ENCODE measurements around the gene PCP4L1. TPM values are rescaled to one million over a fixed set of nuclear protein-coding genes. Genes with fewer than 3 reads are reported as not detected.
"Not testable (repeated sequence)": the region's sequence is repeated elsewhere in the genome, so short reads cannot be mapped to it uniquely, and the experiment has no call there.

The PCP4L1 gene
- total RNA-seq, result 1.8 TPM

DNA sequence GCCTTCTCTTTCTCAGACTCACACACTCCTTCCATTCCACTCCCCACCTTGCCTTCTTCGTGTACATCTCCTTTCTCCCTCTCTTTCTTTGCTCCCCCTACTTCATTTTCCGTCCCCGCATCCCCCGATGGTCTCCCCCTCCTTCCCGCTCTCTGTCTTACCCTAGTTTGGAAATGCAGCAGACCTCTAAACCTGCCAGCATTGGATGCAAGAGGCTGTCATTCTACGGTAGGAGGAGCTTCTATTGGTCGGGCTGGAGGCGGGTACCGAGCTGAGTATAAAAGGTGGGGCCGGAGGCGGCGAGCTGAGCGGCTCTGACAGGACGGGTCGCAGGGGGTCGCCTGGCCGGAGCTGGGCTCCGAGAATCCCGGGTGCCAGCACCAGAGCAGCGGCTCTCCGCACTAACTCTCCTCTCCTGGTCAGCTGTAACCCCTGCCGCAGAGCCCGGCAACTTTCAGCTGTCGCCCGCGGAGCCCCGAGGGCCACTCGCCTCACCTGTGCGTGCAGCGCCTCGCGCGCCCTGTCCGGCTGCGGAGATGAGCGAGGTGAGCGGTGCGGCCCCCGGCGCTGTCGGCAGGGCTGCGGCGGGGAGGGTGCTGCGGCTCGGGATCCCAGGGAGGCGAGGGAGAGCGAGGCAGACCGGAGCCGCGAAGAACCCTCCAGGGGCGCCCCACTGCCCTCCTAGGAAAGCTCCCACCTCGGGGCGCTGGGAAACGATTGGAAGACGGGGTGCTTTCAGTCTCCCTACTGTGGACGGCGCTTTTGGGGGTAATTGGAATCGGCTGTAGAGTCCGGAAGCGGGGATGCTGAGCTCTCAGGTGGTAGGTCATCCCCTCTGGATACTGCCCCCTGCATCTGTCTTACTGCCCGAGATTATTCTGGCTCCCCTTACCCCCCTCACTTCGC, at the start of gene PCP4L1:
Gene PCP4L1 (plus strand): TSS at position 307 of the 906 bp plus-strand sequence. CDS start 230 bp downstream, at position 537.
- DNase-seq, result peak; percentile 22

- peak; percentile 39 for DNase-seq
Observed at GRCh38 chr1:161209790-161210409, 48.6 kb upstream of the PCP4L1 start.

DNA sequence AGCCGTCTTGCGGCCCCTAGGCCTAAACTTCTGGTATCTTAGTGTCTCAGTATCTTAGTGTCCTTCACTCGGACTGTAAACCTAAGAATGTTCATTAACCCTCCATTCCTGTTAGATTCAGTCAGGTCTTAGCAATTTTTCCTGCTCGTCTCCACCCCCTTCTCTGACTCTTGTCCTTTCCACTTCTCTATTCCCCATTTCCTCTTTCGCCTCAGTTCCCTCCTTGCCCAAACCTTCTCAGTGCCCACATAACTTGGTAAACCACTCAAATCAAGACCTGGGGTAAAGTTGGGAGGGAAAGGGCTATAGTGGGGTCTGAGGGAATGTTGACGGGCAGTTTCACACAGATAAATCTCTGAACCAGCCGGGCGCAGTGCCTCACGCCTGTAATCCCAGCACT, 44.2 kb upstream of the PCP4L1 start:
- no peak for DNase-seq

DNA sequence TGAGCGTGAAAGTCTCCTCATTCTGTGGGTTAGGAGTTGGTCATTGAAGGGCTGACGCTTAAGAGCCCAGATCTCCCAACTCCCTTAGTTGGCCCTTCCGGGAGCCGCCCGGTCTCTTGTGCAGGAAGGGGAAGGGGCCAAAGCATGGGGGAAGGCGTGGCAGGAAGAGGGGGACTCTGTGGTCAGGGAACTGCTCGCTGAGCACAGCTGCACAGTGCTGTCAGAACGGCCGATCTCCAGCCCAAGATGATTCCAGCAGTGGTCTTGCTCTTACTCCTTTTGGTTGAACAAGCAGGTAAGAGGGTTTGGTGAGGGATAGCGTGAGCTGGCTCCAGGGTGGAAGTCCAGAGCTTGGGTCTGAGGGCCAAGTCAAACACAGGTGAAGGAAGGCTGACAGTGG, 43.5 kb upstream of the PCP4L1 start, which contains the start of gene FCER1G:
Gene FCER1G (plus strand): TSS at position 220 of the 400 bp plus-strand sequence. CDS start 27 bp downstream, at position 247.
- no peak for DNase-seq

DNA sequence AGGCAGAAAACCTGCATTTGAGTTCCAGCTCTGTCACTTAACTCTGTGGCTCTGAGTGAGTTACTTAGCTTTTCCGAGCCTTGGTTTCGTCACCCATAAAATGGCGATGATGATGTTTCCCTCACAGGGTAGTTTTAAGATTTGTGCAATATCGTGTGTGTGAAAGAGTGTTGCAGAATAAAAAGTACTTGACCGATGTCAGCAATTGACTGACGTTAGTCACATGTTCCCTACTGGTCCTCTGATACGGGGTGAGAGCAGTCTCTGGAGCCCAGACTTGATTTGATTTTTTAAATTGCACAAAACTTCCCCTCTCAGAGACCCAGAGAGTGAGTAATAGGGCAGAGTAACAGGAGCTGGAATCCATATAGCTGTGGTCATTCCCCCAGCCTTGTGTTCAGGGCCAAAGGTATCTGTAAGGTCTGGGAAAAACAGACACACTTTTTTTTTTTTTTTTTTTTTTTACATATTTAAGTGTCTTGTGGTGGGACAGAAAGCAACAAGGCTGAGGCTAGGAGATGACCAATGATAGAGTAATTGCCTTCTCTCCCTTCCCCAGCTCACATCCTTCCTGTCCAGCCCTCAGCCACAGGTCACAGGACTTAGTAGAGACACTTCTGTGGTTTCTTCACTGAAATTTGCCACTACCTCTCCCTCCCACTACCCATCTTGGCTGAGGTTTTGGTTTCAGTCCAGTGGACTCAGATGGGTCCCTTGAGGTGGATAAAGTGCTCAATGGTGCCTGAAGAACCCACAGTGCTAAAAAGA, 41.4 kb upstream of the PCP4L1 start:
- no peak for DNase-seq

DNA sequence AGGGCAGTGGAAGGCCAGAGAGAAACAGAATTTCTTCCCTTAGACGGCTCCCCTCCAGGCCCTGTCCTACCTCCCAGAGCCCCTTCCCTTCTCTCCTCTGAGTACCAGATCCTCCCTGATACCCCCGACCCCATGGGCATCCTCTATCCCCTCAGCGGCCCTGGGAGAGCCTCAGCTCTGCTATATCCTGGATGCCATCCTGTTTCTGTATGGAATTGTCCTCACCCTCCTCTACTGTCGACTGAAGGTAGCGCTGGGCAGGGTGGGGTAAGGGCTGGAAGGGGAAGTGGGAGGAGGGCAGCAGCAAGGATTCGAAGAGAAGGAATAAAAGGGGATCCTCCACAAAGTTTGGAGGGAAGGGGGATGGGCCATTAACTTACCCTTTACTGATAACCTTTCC, 40.7 kb upstream of the PCP4L1 start:
- DNase-seq, result no peak

DNA sequence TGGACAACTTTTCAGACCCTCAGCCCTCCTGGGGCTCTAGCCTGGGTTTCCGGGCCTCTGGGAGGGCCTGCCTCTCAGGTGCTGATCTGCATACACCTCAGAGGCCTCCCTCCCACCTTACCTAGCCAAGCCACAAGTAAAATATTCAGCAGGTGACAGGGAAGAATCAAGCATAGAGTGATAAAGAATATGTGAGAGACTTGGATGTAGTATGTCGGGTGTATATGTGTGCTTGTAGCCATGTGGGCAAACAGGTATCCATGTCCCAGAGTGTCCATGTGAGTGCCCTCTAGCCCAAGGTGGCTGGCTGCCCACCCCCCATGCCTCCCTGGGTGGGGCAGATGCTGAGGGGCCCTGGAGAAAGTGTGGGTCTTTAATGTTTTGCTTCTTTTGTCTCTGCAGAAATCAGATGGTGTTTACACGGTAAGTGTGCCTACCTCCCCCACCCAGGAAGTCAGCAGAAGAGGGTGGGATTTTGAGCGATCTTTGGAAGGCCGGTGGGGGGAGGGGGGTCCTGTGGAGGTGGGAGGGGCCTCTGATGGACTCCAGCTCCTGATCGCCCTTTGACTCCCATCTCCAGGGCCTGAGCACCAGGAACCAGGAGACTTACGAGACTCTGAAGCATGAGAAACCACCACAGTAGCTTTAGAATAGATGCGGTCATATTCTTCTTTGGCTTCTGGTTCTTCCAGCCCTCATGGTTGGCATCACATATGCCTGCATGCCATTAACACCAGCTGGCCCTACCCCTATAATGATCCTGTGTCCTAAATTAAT, 40.1 kb upstream of the PCP4L1 start:
- DNase-seq, result no peak

DNA sequence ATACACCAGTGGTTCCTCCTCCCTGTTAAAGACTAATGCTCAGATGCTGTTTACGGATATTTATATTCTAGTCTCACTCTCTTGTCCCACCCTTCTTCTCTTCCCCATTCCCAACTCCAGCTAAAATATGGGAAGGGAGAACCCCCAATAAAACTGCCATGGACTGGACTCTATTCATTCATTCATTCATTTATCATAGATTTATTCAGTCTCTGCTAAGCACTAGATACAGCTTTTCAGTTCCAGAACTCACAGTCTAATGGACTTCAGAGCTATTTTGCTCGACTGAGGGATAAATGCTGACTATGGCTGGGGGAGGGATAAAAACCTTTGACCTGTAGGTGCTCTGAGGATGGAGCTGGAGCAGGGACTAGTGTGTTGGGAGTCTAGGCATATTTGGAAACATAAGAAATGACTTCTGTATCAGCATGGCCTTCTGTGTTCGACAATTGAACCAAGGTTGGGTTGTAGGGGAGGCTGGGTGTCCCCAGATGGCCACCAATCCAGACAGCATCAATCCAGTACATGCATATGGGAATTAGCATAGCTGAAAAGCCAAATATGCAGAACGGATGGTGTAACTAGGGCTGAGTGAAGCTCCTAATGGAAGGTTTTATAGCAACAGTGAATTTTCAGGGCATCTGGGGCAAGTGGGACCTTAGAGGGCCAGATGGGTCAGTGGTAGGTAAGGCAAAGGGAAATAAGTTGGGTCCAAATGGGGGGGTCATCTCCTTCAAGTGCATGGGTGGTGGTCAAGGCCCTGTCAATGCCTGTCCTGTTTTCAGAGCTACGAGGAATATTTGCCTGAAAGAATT, 39.3 kb upstream of the PCP4L1 start:
- no peak for DNase-seq

GRCh38 chr1:161220002-161220401, 38.5 kb upstream of the PCP4L1 start:
- DNase-seq, result no peak

DNA sequence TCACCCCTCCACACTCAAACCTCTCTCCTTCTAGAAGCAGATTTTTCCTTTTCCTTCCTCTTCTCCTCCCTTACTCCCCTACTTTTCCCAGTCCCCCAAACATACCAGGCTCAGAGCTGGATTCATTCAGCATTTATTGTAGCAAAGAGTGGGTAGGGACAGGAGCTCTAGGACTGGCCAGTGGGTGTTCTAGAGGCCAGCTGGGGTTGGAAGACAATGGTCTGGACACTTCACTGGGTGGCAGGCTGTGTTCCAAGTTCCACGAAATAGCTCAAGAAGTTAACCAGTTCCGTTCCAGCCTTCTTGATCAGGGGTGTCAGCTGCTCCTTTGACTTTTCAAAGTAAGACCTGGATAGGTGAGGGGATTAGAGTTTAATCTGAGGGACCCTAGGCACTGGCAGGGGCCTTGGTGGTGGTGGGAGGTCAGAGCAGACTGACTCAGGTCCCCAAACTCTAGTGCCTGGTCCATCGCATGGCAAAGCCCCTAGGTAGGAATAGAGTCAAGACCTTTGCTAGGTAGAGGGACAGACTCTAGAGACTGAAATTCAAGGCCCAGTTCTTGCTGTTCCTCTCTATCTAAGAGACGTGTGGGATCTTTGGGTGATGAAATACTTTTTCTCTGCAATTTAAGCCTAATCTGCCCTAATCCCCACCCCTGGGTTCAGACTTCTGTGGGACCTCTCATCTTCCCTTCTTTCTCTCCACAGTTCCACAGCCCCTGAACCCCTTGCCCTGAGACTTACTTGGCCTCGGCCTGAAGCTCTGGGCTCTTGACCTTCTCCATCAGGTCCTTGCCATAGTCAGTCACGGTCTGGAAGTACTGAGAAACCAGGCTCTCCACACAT, 36.1 kb upstream of the PCP4L1 start:
- DNase-seq, result no peak

DNA sequence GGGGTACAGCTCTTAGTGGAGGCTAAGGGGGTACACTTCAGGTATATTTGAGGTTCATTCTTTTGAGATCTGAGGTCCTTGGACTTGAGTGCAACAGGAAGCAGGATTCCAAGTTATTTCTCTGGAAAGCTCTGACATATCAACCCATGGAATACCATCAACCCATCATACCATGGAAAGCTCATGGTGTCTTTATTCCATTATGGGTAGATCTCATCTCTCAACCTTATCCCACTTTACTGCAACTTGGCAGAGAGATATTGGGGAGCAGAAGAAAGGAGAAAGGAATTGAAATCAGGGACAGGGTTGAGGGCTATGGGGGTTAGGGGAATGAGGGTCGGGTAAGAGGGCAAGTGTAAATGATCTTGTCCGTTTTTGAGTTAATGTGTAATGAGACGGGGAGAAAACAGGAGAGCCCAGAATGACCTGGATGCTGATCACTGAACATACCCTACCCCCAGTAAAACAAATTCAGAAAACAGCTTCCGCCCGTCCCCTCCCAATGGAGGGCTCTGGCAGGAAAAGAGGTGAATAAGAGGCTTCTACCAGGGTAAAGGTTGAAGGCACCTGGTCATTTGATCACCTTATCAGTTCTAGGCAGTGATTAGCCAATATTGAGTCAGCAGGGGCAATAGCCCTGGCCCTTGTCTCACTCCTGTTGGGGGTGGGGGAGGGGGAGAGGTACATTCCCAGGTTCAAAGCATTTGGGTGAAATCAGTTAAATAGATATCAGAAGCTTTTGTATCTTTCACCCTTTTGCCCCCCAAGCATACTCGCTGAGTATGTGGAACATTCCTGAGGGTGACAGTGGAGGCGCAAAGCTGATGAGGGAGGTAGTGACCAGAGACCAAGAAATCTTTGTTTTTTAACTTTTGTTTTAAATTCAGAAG, 34.5 kb upstream of the PCP4L1 start:
- DNase-seq, result no peak

- DNase-seq, result not testable (repeated sequence)
Observed at GRCh38 chr1:161224695-161225087, 33.9 kb upstream of the PCP4L1 start.

DNA sequence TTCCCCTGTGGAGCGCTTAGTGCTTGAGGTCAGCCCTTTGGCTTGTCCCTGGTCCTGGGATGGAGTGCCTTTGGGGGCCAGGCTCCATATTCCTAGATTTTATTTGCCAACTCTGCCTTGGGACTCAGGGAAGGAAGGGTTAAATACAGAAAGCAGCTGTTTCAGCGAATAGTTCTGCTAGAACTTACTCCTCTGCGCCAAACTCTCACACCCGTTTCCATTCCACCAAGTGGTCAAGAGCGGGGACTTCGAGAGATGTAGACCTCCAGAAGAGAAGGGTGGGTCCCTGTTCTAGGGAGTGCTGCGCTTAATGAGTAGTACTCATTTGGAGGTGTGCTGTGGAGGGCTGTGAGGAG, 33.4 kb upstream of the PCP4L1 start:
- DNase-seq, result no peak

DNA sequence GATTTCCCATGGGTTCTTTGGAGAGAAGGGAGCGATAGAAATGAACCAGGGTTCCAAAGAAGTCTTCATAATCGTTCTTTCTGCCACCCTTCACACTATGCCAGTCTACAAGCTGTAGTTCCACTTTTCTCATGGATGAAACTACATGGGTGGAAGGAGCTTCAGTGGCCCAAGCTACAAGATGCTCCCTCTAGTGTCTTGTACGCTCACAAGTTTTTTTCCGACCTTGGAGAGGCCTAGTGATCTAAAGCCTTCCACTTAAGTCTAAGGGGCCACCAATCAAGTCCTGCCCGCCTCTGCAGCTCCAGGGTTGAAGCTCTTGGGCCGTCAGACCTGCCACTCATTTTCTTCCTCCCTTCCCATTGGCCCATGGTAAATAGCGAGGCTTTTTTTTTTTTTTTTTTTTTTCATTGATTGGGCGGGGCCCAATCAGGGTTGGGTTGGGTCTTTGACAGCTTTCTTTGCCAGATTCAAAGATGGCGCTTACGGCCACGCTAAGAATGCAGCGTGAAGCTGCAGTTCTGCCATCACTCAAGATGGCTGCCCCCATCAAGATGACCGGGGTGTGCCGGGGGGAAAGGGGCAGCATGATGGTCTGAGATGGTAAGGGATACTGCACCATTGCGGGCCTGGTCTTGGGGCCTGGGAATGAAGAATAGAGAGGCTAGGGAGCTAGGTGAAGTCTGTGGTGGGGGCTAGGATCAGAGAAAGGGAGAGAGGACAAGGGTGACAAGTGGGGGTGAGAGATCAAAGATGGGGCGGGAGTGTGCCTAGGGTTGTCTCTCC, 32.8 kb upstream of the PCP4L1 start, which contains the start of gene TOMM40L:
Gene TOMM40L (plus strand): TSS at position 527 of the 786 bp plus-strand sequence. CDS start 430 bp downstream, outside the sequence.
- DNase-seq, result peak; percentile 99

DNA sequence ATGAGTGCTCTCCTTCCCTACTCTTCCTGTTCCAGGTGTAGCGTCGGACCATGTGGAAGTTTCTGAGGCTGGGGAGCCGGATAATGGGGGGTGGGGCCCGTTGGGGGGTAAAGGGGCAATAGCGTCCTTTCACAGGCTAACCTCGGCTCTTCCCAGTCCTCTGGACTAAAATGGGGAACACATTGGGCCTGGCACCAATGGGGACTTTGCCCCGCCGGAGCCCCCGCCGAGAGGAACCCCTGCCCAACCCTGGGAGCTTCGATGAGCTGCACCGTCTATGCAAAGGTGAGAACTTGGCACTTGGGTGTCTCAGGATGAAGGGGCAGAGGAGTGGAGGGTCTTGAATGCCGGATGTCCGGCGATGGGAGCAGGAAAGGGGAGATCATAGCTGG, 32.2 kb upstream of the PCP4L1 start:
- DNase-seq, result no peak

DNA sequence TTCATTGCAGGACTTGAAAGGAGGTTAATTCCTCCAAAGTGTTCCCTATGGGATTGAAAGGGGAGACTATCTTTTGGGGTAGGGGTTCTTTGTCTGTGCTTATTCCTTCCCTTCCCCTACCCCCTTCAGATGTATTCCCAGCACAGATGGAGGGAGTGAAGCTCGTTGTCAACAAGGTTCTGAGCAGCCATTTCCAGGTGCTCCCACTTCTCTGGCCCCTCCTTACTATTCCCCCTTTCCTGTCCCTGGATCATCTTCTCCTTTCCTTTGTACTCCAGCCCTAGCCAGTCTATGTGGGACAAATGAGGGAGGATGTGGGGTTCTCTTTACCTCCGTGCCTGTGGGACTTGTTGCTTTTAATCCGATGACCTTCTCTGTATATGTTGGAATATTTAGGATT, 31.8 kb upstream of the PCP4L1 start:
- DNase-seq, result no peak

DNA sequence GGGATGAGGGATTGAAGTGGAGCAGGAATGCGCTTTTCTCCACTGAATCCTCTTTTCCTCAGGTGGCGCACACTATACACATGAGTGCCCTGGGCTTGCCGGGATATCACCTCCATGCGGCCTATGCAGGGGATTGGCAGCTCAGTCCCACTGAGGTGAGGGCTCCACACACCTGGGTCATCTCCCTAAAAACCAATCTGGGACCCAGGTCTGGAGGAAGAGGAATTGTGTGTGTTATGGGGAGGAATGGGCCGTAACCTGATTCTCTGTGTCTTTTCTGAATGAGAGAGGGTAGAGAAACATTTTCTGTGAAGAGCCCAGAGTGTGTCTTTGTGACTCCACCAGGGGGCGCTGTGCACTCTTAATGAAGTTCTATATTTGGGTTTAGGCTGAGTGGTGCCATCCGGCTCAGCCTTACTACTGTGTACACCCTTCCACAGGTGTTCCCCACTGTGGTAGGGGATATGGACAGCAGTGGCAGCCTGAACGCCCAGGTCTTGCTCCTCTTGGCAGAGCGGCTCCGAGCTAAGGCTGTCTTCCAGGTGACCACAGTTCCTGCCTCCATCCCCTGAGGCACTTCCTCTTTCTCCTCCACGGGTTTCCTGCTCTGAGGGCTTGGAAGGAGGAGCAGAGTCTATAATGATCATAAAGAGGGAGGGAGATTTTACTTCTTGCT, 31.2 kb upstream of the PCP4L1 start:
- peak; percentile 46 for DNase-seq

- no peak for DNase-seq
Observed at GRCh38 chr1:161228032-161228431, 30.5 kb upstream of the PCP4L1 start.

Measured in skin of body (tissue), 2 donors.